ENCODE measurements around the gene FBXW5.

Gene FBXW5, protein sequence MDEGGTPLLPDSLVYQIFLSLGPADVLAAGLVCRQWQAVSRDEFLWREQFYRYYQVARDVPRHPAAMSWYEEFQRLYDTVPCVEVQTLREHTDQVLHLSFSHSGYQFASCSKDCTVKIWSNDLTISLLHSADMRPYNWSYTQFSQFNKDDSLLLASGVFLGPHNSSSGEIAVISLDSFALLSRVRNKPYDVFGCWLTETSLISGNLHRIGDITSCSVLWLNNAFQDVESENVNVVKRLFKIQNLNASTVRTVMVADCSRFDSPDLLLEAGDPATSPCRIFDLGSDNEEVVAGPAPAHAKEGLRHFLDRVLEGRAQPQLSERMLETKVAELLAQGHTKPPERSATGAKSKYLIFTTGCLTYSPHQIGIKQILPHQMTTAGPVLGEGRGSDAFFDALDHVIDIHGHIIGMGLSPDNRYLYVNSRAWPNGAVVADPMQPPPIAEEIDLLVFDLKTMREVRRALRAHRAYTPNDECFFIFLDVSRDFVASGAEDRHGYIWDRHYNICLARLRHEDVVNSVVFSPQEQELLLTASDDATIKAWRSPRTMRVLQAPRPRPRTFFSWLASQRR

GRCh38 chr9:136944519-136945332 is at the start of gene FBXW5, which contains the start of gene C8G:
Gene FBXW5 (minus strand): TSS chr9:136944738. CDS start chr9:136944083, 655 bp downstream.
Gene C8G (plus strand): TSS chr9:136945243. CDS start chr9:136945321, 78 bp downstream.
- peak; percentile 92 for DNase-seq (ENCODE audit: low read depth in 2 of 2)

GRCh38 chr9:136992819-136993369 is 48.4 kb upstream of the FBXW5 start:
- no peak for DNase-seq (ENCODE audit: low read depth in 2 of 2)

DNA sequence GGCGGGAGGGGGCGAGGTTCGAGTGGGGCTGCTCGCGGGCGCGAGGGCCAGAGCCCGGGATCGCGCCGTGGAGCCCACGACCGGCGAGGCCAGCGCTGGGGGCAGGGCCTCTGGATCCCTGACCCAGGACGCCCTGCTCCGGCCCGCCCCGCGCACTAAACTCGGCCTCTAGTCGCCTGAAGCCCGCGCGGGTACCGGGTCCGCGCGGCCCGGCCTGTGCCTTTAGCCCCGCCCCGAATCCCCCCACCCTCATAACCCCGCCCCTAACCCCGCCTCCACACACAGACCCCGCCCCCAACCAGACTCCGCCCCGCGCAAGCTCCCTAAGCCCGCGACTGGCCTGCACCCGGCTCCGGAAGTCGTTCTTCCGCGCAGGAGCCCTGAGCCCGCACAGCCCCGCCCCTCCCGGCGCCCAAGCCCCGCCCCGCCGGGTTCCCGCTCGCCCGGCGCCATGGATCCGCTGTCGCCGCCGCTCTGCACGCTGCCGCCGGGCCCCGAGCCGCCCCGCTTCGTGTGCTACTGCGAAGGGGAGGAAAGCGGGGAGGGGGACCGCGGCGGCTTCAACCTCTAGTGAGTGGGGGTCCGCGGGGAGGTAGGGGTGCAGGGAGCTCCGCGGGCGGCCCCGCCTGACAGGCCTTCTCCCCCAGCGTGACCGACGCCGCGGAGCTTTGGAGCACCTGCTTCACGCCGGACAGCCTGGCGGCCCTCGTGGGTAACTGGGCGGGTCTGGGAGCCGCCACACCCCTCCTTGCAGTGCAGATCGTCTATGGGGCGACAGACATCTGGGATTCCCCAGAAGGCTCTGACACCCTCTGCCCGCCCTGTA is 47.7 kb upstream of the FBXW5 start, which contains the start of gene PAXX:
TSS of gene PAXX (plus strand) at position 430 of the 826 bp plus-strand sequence. CDS start at position 452, 22 bp downstream.
- DNase-seq (ENCODE audit: low read depth in 2 of 2), result peak; percentile 95 to 96

DNA sequence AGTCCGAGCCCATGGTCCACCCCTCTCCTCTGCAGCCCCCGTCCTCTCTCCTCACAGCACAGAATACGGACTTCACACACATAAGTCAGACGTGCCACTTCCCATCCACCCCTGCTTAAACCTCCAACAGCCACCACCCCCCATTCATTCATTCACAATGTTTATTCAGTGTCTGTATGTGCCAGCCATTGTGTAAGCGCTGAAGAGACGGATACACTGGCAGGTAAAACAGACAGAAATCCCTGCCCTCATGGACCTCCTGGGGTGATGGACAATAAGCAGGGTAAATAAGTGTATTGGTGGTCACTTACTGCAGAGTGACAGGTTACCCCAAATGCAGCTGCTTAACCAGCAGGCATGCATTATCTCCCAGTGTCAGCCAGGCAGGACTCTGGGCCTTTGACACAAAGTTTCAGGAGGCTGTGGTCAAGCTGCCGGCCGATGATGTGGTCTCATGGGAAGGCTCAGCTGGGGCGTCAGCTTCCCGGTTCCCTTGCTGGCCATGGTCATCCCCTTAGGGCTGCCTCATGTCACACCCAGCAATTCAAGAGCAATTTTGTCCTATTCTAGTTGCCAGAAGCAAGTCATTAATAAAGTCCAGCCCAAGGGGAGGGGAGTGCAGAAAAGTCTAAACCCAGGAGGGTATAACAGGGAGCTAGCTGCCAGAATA is 45.8 kb upstream of the FBXW5 start:
- DNase-seq (ENCODE audit: low read depth in 2 of 2), result no peak

DNA sequence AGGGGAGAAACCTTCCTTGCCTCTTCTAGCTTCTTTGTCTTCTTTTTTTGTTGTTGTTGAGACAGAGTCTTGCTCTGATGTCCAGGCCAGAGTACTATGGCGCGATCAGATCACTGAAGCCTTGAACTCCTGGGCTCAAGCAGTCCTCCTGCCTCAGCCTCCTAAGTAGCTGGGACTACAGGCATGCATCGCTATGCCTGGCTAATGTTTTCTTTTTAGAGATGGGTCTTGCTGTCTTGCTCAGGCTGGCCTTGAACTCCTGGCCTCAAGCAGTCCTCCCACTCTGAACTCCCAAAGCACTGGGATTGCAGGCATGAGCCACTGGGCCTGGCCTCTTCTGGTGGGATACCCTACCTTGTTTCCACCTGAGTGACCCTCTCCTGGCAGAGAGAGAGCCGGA is 44.3 kb upstream of the FBXW5 start:
- DNase-seq (ENCODE audit: low read depth in 2 of 2), result no peak

DNA sequence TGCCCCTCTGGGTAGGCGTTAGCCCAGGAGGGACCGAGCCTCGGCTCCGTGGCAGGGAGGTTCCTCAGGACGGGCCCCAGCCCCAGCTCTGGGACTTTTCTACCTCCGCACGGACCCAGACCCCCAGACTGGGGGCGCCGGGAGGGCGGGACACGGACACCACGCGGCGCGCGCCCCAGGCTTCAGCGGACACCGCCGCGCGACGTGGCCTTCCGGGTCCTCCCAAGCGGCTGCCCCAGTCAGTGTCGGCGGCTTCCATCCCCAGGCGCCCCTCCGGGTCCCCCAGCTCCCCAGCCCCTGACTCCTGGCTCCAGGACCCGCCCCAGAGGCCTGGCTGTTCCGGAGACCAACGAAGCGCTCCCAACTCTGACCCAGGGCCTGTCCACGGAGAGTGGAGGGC is 41.3 kb upstream of the FBXW5 start:
- no peak for DNase-seq (ENCODE audit: low read depth in 2 of 2)

DNA sequence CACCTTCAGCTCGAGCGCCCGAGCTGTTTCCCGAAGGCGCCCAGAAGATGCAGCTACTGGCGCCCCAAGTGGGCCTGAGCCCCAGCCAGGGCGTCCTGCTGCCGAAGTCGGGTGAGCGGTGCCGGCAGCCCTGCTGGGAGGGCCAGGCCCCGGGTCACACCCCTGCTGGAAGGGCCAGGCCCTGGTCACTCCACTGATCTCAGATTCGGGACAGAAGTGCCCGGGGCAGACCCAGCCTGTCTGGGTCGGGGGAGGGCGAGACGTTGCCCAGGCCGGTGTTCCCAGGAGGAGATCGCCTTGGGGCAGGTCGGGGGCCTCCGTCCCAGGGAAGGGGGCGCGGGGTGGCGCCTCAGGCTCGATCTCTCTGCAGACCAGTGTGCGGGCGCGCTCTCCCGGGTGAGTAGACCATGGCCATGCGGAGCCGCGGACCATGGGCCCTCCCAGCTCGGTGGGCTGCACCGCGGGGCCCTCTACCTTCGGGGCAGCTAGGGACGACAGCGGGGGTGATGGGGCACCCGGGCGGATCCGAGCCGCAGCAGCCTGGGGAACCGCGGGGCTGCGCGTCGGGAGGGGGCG is 40.6 kb upstream of the FBXW5 start:
- no peak for DNase-seq (ENCODE audit: low read depth in 2 of 2)

- no peak for DNase-seq (ENCODE audit: low read depth in 2 of 2)
Measured at GRCh38 chr9:136984464-136985026, 40.0 kb upstream of the FBXW5 start.

DNA sequence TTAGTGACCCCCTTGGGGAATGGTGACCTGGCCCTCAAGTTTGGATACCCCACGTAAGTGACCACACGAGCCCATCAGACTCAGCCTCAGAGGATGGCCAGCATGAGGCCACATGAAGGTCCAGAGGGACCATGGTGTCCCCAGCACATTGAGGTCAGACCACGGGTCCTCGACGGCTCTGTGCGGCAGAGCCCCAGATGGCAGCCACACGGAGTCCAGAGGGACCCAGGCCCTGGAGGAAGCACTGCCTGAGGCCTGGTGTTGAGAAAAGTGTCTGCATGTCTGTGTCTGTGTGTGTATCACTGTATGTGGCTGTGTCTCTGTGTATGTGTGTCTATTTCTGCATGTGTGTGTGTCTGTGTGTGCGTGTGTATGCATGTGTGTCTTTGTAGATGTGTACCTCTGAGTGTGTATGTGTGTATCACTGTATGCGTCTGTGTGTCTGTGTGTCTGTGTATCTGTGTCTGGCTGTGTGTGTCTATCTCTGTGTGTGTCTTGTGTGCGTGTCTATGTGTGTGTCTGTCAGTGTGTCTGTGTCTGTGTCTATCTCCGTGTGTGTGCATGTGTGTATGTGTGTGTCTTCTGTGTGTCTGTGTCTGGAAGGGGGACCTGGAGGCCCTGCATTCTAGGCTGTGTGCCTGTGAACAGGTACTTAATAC is 39.2 kb upstream of the FBXW5 start:
- no peak for DNase-seq (ENCODE audit: low read depth in 2 of 2)

- DNase-seq (ENCODE audit: low read depth in 2 of 2), result no peak
Measured at GRCh38 chr9:136983167-136983566, 38.6 kb upstream of the FBXW5 start.

- no peak for DNase-seq (ENCODE audit: low read depth in 2 of 2)
Measured at GRCh38 chr9:136982232-136983051, 37.9 kb upstream of the FBXW5 start, which contains the start of gene LCNL1. Gene LCNL1 (plus strand): TSS chr9:136982993. CDS start chr9:136983587, 594 bp downstream.

GRCh38 chr9:136981588-136982231 is 37.2 kb upstream of the FBXW5 start:
- DNase-seq (ENCODE audit: low read depth in 2 of 2), result no peak

GRCh38 chr9:136980669-136981478 is 36.3 kb upstream of the FBXW5 start:
- no peak for DNase-seq (ENCODE audit: low read depth in 2 of 2)

- DNase-seq (ENCODE audit: low read depth in 2 of 2), result no peak
Measured at GRCh38 chr9:136979769-136980587, 35.4 kb upstream of the FBXW5 start.

DNA sequence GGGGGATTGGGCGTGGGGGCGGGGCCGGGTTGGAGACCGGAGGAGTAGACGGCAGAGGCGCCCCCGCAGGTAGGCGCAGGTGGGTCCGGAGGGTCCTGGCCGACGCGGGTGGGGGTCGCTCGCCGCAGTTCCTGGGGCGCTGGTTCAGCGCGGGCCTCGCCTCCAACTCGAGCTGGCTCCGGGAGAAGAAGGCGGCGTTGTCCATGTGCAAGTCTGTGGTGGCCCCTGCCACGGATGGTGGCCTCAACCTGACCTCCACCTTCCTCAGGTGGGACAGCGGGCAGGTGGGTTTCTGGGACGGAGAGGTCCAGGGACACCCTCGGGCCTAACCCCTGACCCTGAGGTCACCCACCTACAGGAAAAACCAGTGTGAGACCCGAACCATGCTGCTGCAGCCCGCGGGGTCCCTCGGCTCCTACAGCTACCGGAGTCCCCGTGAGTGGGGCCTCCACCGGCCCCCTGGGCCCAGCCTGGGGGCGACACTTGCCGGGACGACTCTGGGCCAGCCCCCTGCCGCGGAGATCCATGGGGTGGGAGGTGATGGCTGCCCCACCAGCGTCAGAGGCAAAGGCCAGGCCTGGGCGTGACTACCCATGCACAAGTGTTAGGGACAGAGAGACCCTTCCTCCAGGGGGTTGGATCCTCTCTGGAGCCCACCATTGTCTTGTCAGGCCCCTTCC is 34.5 kb upstream of the FBXW5 start:
- no peak for DNase-seq (ENCODE audit: low read depth in 2 of 2)
